MM.1S (cell line): ENCODE measurements around the gene OR3A2.

Experiments used
- CTCF ChIP-seq: fragments of 300-600 bp; sonication (generic); IDR thresholded peaks from 2 replicates; pipeline ENCODE4 v1.5.1; 2016; ENCODE audit warnings: antibody characterized with exemption, low read length, mixed read lengths
- EZH2phosphoT487 ChIP-seq: fragments of 300-600 bp; sonication (generic); IDR thresholded peaks from 2 replicates; pipeline ENCODE4 v1.6.1; 2018; ENCODE audit warnings: antibody characterized with exemption, low read length

- no peak for TF ChIP-seq CTCF
- TF ChIP-seq EZH2phosphoT487: no peak
These were observed 77.5 kb downstream of the OR3A2 start for GRCh38 chr17:3308603-3309002.
